Esophagus squamous epithelium (tissue), 5 donors: Measurements from ENCODE around the gene RFLNA. TPM values are rescaled to one million over a fixed set of nuclear protein-coding genes. Genes with fewer than 3 reads are reported as not detected.

Experiments used
- DNase-seq: peaks from one replicate; lab custom pipeline; 2025; lab: John Stamatoyannopoulos, UW
- H3K27ac ChIP-seq, 4 donors: fragments of 200-600 bp; sonication (generic); one replicate each; pipeline ENCODE4 v1.5.1; 2016 to 2019; ENCODE audit warnings: mild to moderate bottlenecking in 1 of 4
- H3K27me3 ChIP-seq, 4 donors: fragments of 200-600 bp; sonication (generic); 1 replicate in 3 of 4; 2 replicates in 1 of 4; pipeline versions ENCODE4 v1.5.1 to v1.6.0; 2017 to 2021; ENCODE audit warnings: antibody characterized with exemption in 1 of 4
- H3K36me3 ChIP-seq, 3 donors: fragments of 200-600 bp; sonication (generic); one replicate each; pipeline ENCODE4 v1.5.1; 2016 to 2019
- H3K4me1 ChIP-seq, 3 donors: fragments of 200-600 bp; sonication (generic); one replicate each; pipeline ENCODE4 v1.5.1; 2017 to 2019
- H3K4me3 ChIP-seq, 4 donors: fragments of 200-600 bp; sonication (generic); 1 replicate in 3 of 4; 2 replicates in 1 of 4; pipeline ENCODE4 v1.5.1; 2016 to 2019; ENCODE audit warnings: mild to moderate bottlenecking in 2 of 4, moderate library complexity in 1 of 4
- H3K9me3 ChIP-seq, 3 donors: fragments of 200-600 bp; sonication (generic); one replicate each; pipeline ENCODE4 v1.5.1; 2016 to 2019
- POLR2A ChIP-seq, 4 donors: fragments of 450-650 bp; IDR thresholded peaks; one replicate each; pipeline ENCODE4 v1.6.1; 2017; ENCODE audit warnings: antibody characterized with exemption in 4 of 4, mild to moderate bottlenecking in 4 of 4, moderate library complexity in 3 of 4
- WGBS, 2 donors: methylation state at CpG; one replicate each; pipeline ENCODE4 v1.1.5; 2018; 5-methylcytosine and 5-hydroxymethylcytosine counted together
- intact Hi-C: fragments of 100-400 bp; cut with DNase I; formaldehyde crosslinking; loops from one replicate; pipeline ENCODE4 v1.15.0; 2022
- total RNA-seq, 4 donors: library from RNA; depleted of rRNA; stranded (reverse); fragments of >200 nt; gene quantifications; one replicate each; pipeline ENCODE4 v1.1.0, GENCODE V29; 2016
- TF ChIP-seq, protein P1 (sequence below), 6 experiments: fragments of 450-650 bp in 4 of 6; fragments of 200-600 bp in 2 of 6; sonication (generic) in 2 of 6; IDR thresholded peaks; one replicate each; pipeline ENCODE4 v1.5.1; 2016 to 2019; ENCODE audit warnings: antibody characterized with exemption in 6 of 6, mild to moderate bottlenecking in 4 of 6, moderate library complexity in 4 of 6
- donor health status: DM: yes; HTN: yes; CAD: no.

The RFLNA gene
- total RNA-seq, 4 donors from 2014 or later = 0.23 to 0.57 (median 0.45) TPM; not detected in 1

DNA sequence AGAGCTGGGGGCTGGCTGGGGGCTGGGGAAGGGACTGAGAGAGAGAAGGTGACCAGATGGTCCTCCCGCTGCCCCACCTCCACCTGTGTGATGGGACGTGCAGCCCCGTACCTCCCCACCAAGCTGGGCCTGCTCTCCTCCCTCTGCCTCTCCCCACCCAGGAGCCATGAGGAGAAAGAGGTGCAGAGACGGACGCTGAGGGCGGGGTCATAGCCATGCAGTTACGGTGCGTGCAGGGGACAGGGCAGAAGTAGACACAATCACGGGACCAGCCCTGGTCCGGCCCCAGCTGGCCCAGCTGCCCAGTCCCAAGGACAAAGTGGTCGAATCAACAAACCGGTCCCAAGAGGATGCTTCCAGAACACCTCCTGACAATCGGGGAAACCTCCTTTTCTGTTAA is 33.2 kb downstream of the RFLNA start:
- Histone ChIP-seq H3K27ac (peak overlapping the region in 3 of 4 donors; percentile 33 to 73 (median 70)), H3K9me3 (peaks cover 0 to 18% (median 0%) of the 10 kb centered on the region in 3 donors), H3K4me1 (peaks cover 0 to 24% (median 4%) of the 10 kb centered on the region in 3 donors), H3K36me3 (peaks cover 52 to 99% (median 64%) of the 10 kb centered on the region in 3 donors), H3K27me3 (no peaks in the 10 kb centered on the region), H3K4me3 (no peak overlapping the region)
- no peak for DNase-seq
- WGBS, 2 donors = 72 to 87% methylated on average over 10 to 13 of the region's 13 CpGs
- intact Hi-C loops = no loop called here
- TF ChIP-seq POLR2A (IDR thresholded peaks at IDR 0.05) = no peak
- TF ChIP-seq, protein P1, sequence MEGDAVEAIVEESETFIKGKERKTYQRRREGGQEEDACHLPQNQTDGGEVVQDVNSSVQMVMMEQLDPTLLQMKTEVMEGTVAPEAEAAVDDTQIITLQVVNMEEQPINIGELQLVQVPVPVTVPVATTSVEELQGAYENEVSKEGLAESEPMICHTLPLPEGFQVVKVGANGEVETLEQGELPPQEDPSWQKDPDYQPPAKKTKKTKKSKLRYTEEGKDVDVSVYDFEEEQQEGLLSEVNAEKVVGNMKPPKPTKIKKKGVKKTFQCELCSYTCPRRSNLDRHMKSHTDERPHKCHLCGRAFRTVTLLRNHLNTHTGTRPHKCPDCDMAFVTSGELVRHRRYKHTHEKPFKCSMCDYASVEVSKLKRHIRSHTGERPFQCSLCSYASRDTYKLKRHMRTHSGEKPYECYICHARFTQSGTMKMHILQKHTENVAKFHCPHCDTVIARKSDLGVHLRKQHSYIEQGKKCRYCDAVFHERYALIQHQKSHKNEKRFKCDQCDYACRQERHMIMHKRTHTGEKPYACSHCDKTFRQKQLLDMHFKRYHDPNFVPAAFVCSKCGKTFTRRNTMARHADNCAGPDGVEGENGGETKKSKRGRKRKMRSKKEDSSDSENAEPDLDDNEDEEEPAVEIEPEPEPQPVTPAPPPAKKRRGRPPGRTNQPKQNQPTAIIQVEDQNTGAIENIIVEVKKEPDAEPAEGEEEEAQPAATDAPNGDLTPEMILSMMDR (IDR thresholded peaks at IDR 0.05) = no peak

- H3K4me1 ChIP-seq = peaks cover 0 to 24% (median 4%) of the 10 kb centered on the region in 3 donors
- peaks cover 55 to 100% (median 61%) of the 10 kb centered on the region in 3 donors for H3K36me3 ChIP-seq
- TF ChIP-seq, protein P1 (IDR thresholded peaks at IDR 0.05) = no peak
- TF ChIP-seq POLR2A (IDR thresholded peaks at IDR 0.05) = no peak
- H3K9me3 ChIP-seq = peaks cover 0 to 14% (median 0%) of the 10 kb centered on the region in 3 donors
- DNase-seq = no peak
- H3K27me3 ChIP-seq = no peaks in the 10 kb centered on the region
- peak overlapping the region in 1 of 4 donors; percentile 70 for H3K27ac ChIP-seq
- 77 to 83% methylated on average over 14 of the region's 14 CpGs for WGBS, 2 donors
- no peak overlapping the region for H3K4me3 ChIP-seq
- intact Hi-C loops = no loop called here
These were observed 33.7 kb downstream of the RFLNA start for GRCh38 chr12:124328636-124329035.

DNA sequence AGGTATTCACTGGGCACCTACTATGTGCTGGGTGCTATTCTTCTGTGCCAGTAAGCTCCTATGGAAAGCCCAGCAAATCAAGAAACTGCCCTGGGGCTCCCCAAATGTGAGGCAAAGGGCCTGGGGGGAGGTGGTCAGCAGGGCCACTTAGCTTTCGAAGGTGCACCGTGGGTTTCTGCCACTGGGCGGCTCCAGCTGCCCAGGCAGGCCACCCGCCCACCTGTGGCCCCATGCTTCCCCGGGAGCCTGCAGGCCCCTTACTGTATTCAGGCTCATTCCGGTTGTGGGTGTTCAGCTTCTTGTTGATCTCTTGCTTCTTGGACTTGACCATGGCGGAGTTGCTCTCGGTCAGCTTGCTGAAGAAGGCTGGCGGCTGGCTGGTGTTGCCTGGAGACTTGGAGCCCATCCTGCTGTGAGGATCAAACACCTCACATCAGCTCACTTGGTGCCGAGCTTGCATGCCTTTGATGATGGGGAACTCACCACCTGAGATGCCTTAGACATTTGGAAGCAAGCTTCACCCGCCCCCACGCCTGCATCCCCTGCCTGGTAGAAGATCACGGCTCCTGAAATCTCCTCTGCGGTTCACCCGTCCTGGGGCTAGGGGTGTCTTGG is 37.3 kb downstream of the RFLNA start:
- H3K27ac ChIP-seq = no peak overlapping the region
- TF ChIP-seq POLR2A (IDR thresholded peaks at IDR 0.05) = no peak
- TF ChIP-seq, protein P1 (IDR thresholded peaks at IDR 0.05) = peak in 1 of 6 experiments; percentile 20
- no peaks in the 10 kb centered on the region for H3K9me3 ChIP-seq
- no peaks in the 10 kb centered on the region for H3K27me3 ChIP-seq
- 58 to 92% methylated on average over 2 to 7 of the region's 15 CpGs for WGBS, 2 donors
- H3K4me1 ChIP-seq = peaks cover 0 to 15% (median 4%) of the 10 kb centered on the region in 3 donors
- peaks cover 54 to 100% (median 68%) of the 10 kb centered on the region in 3 donors for H3K36me3 ChIP-seq
- DNase-seq = no peak
- H3K4me3 ChIP-seq = no peak overlapping the region
- intact Hi-C loops = no loop called here

- no peak overlapping the region for H3K27ac ChIP-seq
- H3K36me3 ChIP-seq = peaks cover 56 to 100% (median 68%) of the 10 kb centered on the region in 3 donors
- H3K9me3 ChIP-seq = no peaks in the 10 kb centered on the region
- H3K4me1 ChIP-seq = peaks cover 0 to 8% (median 2%) of the 10 kb centered on the region in 3 donors
- intact Hi-C loops = no loop called here
- WGBS, 2 donors = 91 to 96% methylated on average over 6 to 8 of the region's 12 CpGs
- no peak for DNase-seq
- TF ChIP-seq, protein P1 (IDR thresholded peaks at IDR 0.05) = no peak
- TF ChIP-seq POLR2A (IDR thresholded peaks at IDR 0.05) = no peak
- no peak overlapping the region for H3K4me3 ChIP-seq
- H3K27me3 ChIP-seq = no peaks in the 10 kb centered on the region
These were observed 38.0 kb downstream of the RFLNA start for GRCh38 chr12:124332900-124333299.

GRCh38 chr12:124333724-124334123 is 38.8 kb downstream of the RFLNA start:
- Histone ChIP-seq H3K36me3 (peaks cover 56 to 100% (median 68%) of the 10 kb centered on the region in 3 donors), H3K27ac (no peak overlapping the region), H3K4me1 (no peaks in the 10 kb centered on the region), H3K27me3 (no peaks in the 10 kb centered on the region), H3K4me3 (no peak overlapping the region), H3K9me3 (no peaks in the 10 kb centered on the region)
- no peak for TF ChIP-seq POLR2A (IDR thresholded peaks at IDR 0.05)
- TF ChIP-seq, protein P1 (IDR thresholded peaks at IDR 0.05) = no peak
- intact Hi-C loops = no loop called here
- DNase-seq = no peak
- 79 to 86% methylated on average over 11 to 14 of the region's 20 CpGs for WGBS, 2 donors
